HG02885 (cell line): ENCODE results near the gene HTRA3.
"Not testable (repeated sequence)": the region's sequence is repeated elsewhere in the genome, so short reads cannot be mapped to it uniquely, and the experiment has no call there.

Source experiments
- ATAC-seq: cut with Tn5 transposase; IDR thresholded peaks from one replicate; pipeline ENCODE4 v1.9.1; 2021; ENCODE audit warnings: mild to moderate bottlenecking; ENCODE audit not compliant: unreplicated experiment, poor library complexity

The HTRA3 gene

DNA sequence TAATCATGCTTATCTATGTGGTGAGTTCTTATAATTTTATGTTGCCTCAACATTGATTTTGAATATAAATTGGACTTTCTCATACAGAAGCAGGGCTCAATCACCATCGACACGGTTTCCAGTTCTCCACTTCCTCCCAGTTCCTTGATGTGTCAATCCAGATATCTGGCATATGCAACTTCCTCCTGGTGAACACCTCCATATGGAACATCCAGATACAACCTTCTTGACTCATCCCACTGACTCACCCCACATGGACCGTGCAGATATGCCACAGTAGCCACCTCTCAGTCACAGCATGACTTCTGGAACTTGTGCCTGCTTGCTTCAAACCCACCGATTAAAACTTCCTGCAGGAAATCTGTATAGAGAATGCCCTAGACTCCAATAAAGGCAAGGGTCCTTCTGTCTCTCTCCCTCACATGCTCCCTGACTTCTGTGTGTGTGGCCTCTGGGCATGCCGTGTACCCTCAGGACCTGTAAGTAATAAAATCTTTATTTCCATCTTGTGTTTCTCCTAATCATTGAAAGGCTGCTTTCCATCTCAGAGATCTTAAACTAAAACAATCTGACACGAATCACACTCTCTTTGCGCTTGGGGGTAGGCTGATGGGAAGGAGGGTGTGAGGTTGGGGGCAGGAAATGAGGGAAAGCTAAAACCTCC lies 67.0 kb downstream of the HTRA3 start:
- no peak for ATAC-seq

DNA sequence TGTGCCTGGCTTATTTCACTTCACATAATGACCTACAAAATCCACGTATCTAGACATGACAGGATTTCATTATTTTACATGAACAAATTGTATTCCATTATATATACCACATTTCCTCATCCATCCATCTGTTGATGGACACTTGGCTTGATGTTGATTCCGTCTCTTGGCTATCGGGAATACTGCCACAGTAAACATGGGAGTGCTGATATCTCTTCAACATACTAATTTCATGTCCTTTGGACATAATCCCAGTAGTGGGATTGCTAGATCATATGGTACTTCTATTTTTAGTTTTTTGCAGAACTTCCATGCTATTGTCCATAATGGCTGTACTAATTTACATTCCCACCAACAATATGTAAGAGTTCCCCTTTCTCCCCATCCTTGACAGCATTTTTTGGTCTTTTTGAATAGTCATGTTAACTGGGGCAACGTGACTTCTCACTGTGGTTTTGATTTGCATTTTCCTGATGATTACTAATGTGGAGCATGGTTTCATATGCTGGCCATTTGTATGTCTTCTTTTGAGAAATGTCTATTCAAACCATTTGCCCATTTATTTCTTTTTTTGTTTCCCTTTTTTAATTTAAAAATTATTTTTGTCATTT lies 68.9 kb downstream of the HTRA3 start:
- no peak for ATAC-seq

GRCh38 chr4:8340781-8341241 lies 71.3 kb downstream of the HTRA3 start:
- no peak for ATAC-seq

DNA sequence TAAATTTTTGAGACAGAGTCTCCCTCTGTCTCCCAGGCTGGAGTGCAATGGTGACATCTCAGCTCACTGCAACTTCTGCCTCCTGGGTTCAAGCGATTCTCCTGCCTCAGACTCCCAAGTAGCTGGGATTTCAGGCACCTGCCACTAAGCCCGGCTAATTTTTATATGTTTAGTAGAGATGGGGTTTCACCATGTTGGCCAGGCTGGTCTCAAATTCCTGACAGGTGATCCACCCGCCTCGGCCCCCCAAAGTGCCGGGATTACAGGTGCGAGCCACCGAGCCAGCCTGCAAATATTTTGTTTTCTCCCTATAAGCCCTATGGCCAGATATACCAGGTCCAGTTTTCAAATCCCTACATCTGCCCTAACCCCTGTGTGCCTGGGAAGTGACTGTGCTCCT lies 71.7 kb downstream of the HTRA3 start:
- ATAC-seq: not testable (repeated sequence)

DNA sequence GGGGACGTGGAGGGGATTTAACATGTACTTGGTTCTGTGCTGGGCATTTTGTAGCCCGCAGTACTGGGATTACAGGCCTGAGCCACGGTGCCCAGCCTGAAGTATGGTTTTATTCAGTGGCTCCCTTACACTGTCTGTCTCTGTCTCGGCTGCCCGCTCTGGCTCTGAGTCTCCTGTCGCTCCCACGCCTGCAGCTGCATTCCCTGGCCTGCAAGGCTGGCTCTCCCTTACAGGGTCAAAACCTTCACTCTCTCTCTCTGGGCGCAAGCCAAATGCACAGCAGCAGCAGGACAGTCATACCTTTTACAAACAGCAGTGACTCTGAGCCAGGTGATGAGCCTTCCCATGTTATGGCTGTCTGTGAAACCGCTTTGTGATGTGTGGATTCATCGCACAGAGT lies 72.1 kb downstream of the HTRA3 start:
- no peak for ATAC-seq

DNA sequence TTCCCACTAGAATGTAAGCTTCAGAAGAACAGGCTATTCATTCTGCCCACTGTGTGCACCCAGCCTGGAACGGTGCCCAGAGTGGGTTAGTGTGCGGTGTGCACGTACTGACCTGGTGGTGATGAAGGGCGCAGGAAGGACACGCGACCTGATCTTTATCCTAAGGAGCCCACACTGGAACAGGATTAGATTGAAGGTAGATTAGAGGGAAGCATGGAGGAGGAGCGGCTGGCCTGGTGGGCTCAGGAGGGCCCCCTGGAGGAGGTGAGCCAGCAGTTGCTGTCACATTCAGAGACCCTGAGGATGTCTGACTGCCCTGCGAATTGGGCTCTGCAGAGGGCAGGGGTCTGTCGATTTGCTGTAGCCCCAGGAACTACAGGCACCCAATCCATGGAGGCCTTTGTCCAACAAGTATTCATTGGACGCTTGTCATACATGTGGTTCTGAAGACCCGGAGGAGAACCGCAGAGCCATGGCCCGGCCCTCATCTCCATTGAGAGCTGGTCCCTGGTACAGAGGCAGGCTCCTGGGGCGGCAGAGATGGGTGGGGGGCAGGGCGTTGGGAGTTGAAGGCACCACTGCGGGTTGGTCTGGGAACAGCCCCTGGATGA lies 73.2 kb downstream of the HTRA3 start:
- no peak for ATAC-seq

GRCh38 chr4:8343262-8343966 lies 73.9 kb downstream of the HTRA3 start:
- ATAC-seq: no peak

GRCh38 chr4:8343967-8344331 lies 74.4 kb downstream of the HTRA3 start:
- ATAC-seq: no peak

DNA sequence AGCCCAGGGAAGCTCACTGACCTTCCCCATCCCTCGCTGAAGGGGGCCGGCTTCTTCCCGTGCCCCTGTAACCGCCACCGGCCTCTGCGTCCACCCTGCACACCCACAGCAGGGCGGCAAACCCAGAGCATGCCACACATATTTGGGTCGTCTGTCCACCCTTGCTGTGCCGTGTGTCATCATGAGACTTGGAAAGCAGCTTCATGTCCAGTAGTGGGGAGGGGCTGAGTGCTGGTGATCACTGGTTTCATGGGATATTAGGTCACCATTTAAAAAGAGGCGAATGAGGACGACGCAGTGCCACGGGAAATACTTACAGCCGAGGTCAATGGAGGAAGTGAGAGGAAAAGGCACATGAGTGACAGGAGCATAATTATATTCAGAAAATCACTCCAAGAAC lies 74.8 kb downstream of the HTRA3 start:
- ATAC-seq: no peak

DNA sequence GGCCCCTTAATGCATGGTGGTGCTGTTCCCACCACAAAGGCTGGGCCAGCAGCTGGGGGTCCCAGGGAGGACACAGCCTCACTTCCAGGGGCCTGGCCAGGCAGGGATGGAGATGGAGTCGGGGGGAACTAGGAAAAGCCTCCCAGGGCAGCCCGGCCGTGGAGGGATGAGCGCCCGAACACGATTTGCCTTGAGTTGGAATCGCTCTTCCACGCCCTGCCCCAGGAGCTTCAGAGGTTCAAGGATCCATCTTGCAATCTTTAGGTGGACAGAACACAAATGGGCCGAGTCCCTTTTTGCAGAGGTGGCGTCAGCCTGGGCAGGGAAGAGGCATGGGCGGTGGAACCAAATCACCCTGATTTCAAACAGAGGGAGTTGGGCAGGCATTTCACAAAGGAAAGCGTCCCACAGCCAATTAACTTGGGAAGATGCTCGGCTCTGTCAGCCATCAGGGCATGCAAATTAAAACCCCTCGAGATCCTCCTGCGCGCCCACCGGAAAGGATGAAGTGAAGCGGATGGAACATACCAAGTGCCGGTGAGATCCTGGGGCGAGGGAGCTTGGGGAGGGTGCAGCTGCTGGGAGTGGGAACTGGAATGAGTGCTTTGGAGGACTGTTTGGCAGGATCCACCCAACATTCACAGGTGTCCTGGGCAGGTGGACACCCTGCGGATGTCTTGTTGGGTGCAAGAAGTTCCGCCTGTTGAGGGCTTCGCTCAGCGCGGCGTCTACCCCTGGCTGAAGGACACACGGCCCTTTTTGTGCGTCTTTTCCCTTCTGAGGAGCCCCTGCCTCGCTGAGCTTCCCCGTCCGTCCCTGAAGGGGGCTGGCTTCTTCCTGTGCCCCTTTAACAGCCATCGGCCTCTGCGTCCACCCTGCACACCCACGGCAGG lies 75.7 kb downstream of the HTRA3 start:
- no peak for ATAC-seq

- no peak for ATAC-seq
Observed at GRCh38 chr4:8345946-8346814, 76.6 kb downstream of the HTRA3 start.

- ATAC-seq: no peak
Observed at GRCh38 chr4:8346838-8347605, 77.5 kb downstream of the HTRA3 start.

GRCh38 chr4:8347660-8348059 lies 78.1 kb downstream of the HTRA3 start:
- no peak for ATAC-seq

DNA sequence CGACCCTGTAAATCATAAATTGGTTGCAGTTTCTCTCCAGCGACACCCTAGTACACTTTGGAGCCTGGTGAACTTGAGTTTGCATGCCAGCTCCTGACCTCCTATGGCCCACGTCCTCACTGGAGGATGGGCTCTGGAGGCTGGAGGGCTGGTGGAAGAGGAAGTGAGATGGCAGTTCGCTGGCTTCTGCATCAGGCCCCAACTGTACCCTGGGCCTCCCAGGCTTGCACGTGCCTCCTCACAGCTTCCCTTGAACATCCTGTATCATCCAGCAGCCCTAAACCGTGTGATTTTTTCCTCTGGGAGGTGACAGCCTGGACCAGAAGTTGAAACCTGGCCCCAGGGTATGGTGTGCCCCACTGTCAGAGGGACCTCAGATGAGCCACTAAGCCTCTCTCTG lies 78.5 kb downstream of the HTRA3 start:
- ATAC-seq: no peak

- not testable (repeated sequence) for ATAC-seq
Observed at GRCh38 chr4:8349236-8349635, 79.7 kb downstream of the HTRA3 start.

- ATAC-seq: no peak
Observed at GRCh38 chr4:8349664-8350236, 80.2 kb downstream of the HTRA3 start.

GRCh38 chr4:8350352-8350751 lies 80.8 kb downstream of the HTRA3 start:
- no peak for ATAC-seq

GRCh38 chr4:8350841-8351461 lies 81.4 kb downstream of the HTRA3 start:
- ATAC-seq: no peak
